Vagina (tissue), 2 donors: ENCODE measurements around the gene TSPO. TPM values are rescaled to one million over a fixed set of nuclear protein-coding genes. Genes with fewer than 3 reads are reported as not detected.

ENCODE experiments used
- DNase-seq, 2 donors: peaks; one replicate each; pipeline ENCODE4 v3.0.0-alpha.2; 2017; ENCODE audit errors: extremely low spot score in 2 of 2
- H3K27ac ChIP-seq: fragments of 200-600 bp; sonication (generic); one replicate; pipeline ENCODE4 v1.5.1; 2019
- H3K27me3 ChIP-seq: fragments of 200-600 bp; sonication (generic); one replicate; pipeline ENCODE4 v1.5.1; 2019
- H3K36me3 ChIP-seq, 2 donors: fragments of 200-600 bp; sonication (generic); one replicate each; pipeline ENCODE4 v1.5.1; 2017 to 2019
- H3K4me1 ChIP-seq: fragments of 200-600 bp; sonication (generic); one replicate; pipeline ENCODE4 v1.5.1; 2019
- H3K4me3 ChIP-seq, 2 donors: fragments of 200-600 bp; sonication (generic); 1 replicate in 1 of 2; 2 replicates in 1 of 2; pipeline ENCODE4 v1.5.1; 2016 to 2019
- H3K9me3 ChIP-seq: fragments of 200-600 bp; sonication (generic); one replicate; pipeline ENCODE4 v1.5.1; 2019
- POLR2A ChIP-seq, 2 donors: fragments of 450-650 bp; IDR thresholded peaks; one replicate each; pipeline ENCODE4 v1.6.1; 2017; ENCODE audit warnings: antibody characterized with exemption in 2 of 2, mild to moderate bottlenecking in 2 of 2, moderate library complexity in 2 of 2
- POLR2AphosphoS5 ChIP-seq, 2 donors: sonication (generic); formaldehyde crosslinking; IDR thresholded peaks; one replicate each; pipeline ENCODE4 v1.9.0; 2017; ENCODE audit warnings: antibody characterized with exemption in 2 of 2, mild to moderate bottlenecking in 2 of 2, low read depth in 1 of 2; ENCODE audit not compliant: insufficient read depth in 1 of 2
- intact Hi-C: fragments of 100-400 bp; cut with DNase I; formaldehyde crosslinking; loops from one replicate; pipeline ENCODE4 v1.15.1; 2023
- total RNA-seq: library from RNA; depleted of rRNA; stranded (reverse); fragments of >200 nt; gene quantifications from one replicate; pipeline ENCODE4 v1.2.3, GENCODE V29; 2016
- TF ChIP-seq, protein P1 (sequence below), 3 experiments: fragments of 450-650 bp in 2 of 3; fragments of 200-600 bp in 1 of 3; sonication (generic) in 1 of 3; IDR thresholded peaks; one replicate each; pipeline ENCODE4 v1.5.1; 2017 to 2019; ENCODE audit warnings: antibody characterized with exemption in 3 of 3, mild to moderate bottlenecking in 2 of 3, moderate library complexity in 2 of 3

The TSPO gene
- total RNA-seq, 1 donor from 2014 or later = 524 TPM

DNA sequence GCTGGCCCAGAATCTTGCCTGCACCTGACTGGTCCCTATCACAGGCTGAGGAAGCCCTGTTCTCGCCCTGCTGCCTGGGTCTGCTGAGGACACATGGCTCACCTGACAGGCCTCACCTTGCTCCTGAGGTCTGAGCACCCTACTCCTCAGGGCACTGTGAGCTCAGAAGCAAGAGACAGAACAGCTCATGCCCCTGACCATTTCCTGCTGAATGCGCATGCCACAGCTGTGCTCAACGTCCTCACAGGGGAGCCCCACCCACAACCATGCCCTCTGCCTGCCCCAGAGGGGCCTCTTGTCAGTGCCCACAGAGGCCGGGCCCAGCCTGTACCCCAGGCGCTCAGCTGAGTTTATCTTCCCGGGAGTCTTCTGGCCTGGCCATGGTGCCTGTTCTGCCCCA, 2.8 kb upstream of the TSPO start:
- Histone ChIP-seq H3K36me3 (no peaks in the 10 kb centered on the region), H3K27me3 (no peaks in the 10 kb centered on the region), H3K9me3 (no peaks in the 10 kb centered on the region), H3K4me1 (peaks cover 27% of the 10 kb centered on the region), H3K4me3 (no peak overlapping the region), H3K27ac (peak overlapping the region; percentile 31)
- DNase-seq = no peak
- TF ChIP-seq POLR2A (IDR thresholded peaks at IDR 0.05) (no peak), POLR2AphosphoS5 (IDR thresholded peaks at IDR 0.05; ENCODE audit: insufficient read depth in 1 of 2, low read depth in 1 of 2) (no peak)
- TF ChIP-seq, protein P1, sequence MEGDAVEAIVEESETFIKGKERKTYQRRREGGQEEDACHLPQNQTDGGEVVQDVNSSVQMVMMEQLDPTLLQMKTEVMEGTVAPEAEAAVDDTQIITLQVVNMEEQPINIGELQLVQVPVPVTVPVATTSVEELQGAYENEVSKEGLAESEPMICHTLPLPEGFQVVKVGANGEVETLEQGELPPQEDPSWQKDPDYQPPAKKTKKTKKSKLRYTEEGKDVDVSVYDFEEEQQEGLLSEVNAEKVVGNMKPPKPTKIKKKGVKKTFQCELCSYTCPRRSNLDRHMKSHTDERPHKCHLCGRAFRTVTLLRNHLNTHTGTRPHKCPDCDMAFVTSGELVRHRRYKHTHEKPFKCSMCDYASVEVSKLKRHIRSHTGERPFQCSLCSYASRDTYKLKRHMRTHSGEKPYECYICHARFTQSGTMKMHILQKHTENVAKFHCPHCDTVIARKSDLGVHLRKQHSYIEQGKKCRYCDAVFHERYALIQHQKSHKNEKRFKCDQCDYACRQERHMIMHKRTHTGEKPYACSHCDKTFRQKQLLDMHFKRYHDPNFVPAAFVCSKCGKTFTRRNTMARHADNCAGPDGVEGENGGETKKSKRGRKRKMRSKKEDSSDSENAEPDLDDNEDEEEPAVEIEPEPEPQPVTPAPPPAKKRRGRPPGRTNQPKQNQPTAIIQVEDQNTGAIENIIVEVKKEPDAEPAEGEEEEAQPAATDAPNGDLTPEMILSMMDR (IDR thresholded peaks at IDR 0.05) = no peak
- intact Hi-C loops = no loop called here

- Histone ChIP-seq H3K9me3 (no peaks in the 10 kb centered on the region), H3K27ac (peak overlapping the region; percentile 95), H3K36me3 (no peaks in the 10 kb centered on the region), H3K27me3 (no peaks in the 10 kb centered on the region), H3K4me1 (peaks cover 46% of the 10 kb centered on the region), H3K4me3 (peak overlapping the region; percentile 66 to 90)
- TF ChIP-seq, protein P1 (IDR thresholded peaks at IDR 0.05) = no peak
- no peak for TF ChIP-seq POLR2AphosphoS5 (IDR thresholded peaks at IDR 0.05; ENCODE audit: insufficient read depth in 1 of 2, low read depth in 1 of 2)
- TF ChIP-seq POLR2A (IDR thresholded peaks at IDR 0.05) = no peak
- no peak for DNase-seq
- intact Hi-C loops = no loop called here
These were observed 590 bp upstream of the TSPO start for GRCh38 chr22:43150731-43151206.

DNA sequence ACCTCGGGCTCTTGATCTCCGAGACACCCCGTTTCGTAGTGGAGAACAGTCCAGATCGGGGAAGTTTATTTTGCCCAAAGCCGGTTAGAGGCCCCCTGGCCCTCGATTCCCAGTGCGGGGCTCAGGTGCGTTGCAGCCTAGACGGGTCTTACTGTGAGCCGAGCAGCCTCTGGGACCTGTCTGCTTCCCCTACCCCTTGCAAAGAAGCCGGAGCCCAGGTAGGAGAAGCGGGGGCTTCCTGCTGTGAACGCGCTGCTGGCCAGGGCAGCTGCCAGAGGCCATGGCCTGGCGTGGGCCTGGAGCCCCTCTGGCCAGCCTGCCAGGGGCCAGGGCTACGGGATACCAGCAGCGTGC, 621 bp downstream of the TSPO start:
- TF ChIP-seq, protein P1 (IDR thresholded peaks at IDR 0.05) = no peak
- peak in 1 of 2 donors; percentile 23 for TF ChIP-seq POLR2AphosphoS5 (IDR thresholded peaks at IDR 0.05; ENCODE audit: insufficient read depth in 1 of 2, low read depth in 1 of 2)
- no peak for DNase-seq

GRCh38 chr22:43152357-43153071, 1.2 kb downstream of the TSPO start:
- TF ChIP-seq, protein P1 (IDR thresholded peaks at IDR 0.05) = no peak
- peak in 1 of 2 donors; percentile 49 for TF ChIP-seq POLR2AphosphoS5 (IDR thresholded peaks at IDR 0.05; ENCODE audit: insufficient read depth in 1 of 2, low read depth in 1 of 2)
- no peak for TF ChIP-seq POLR2A (IDR thresholded peaks at IDR 0.05)
- Histone ChIP-seq H3K27me3 (no peaks in the 10 kb centered on the region), H3K4me1 (peaks cover 63% of the 10 kb centered on the region), H3K36me3 (no peaks in the 10 kb centered on the region), H3K9me3 (no peaks in the 10 kb centered on the region), H3K4me3 (peak overlapping the region; percentile 66 to 90), H3K27ac (peak overlapping the region; percentile 95)
- intact Hi-C loops = no loop called here
- no peak for DNase-seq

More for the DNA sequence above, 621 bp downstream of the TSPO start:
- Histone ChIP-seq H3K9me3 (no peaks in the 10 kb centered on the region), H3K4me3 (peak overlapping the region; percentile 66 to 90), H3K27me3 (no peaks in the 10 kb centered on the region), H3K4me1 (peaks cover 58% of the 10 kb centered on the region), H3K27ac (peak overlapping the region; percentile 95), H3K36me3 (no peaks in the 10 kb centered on the region)
- intact Hi-C loops = no loop called here

DNA sequence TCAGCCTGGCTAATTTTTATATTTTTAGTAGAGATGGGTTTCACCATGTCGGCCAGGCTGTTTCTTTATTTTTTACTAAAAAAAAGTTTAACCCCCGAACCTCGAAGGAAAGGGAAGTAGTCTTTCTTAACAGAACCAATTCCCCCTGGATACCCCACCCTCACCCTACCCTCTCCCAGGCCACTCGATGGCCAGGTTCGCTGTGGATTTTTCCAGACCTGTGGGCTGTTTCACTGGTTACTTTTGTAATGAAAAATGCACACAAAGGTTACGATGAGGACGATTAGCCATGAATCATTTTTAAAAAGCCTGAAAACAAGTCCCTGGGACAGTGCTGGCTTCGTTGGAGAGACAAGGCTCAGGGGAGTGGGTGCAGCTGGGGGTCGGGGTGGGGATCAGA, 2.5 kb downstream of the TSPO start:
- Histone ChIP-seq H3K9me3 (no peaks in the 10 kb centered on the region), H3K27me3 (no peaks in the 10 kb centered on the region), H3K4me3 (peak overlapping the region; percentile 12 to 18), H3K36me3 (no peaks in the 10 kb centered on the region), H3K4me1 (peaks cover 77% of the 10 kb centered on the region), H3K27ac (peak overlapping the region; percentile 48)
- no peak for DNase-seq
- intact Hi-C loops = no loop called here
- TF ChIP-seq POLR2AphosphoS5 (IDR thresholded peaks at IDR 0.05; ENCODE audit: insufficient read depth in 1 of 2, low read depth in 1 of 2) (no peak), POLR2A (IDR thresholded peaks at IDR 0.05) (no peak)
- TF ChIP-seq, protein P1 (IDR thresholded peaks at IDR 0.05) = no peak
